SK-N-SH treated with all-trans-retinoic acid at 6 μM for 48 hours (cell line): ENCODE data around the gene RRM2.

ENCODE experiments used
- ATAC-seq: fragments of 200-7000 bp; cut with Tn5 transposase; 3 replicates; pipeline ENCODE4 v1.9.1; 2020; ENCODE audit warnings: mild to moderate bottlenecking, moderate library complexity
- ARNTL ChIP-seq: fragments of 450-650 bp; formaldehyde crosslinking; IDR thresholded peaks from 2 replicates; pipeline ENCODE4 v1.5.0; 2020; ENCODE audit warnings: low read depth, mild to moderate bottlenecking, moderate library complexity, borderline replicate concordance
- BACH2 ChIP-seq: fragments of 250-450 bp; sonication (Bioruptor Pico); IDR thresholded peaks from 2 replicates; pipeline ENCODE4 v1.9.0; 2021; ENCODE audit warnings: mild to moderate bottlenecking, borderline replicate concordance
- CSDC2 ChIP-seq: fragments of 250-450 bp; sonication (Bioruptor Pico); IDR thresholded peaks from 2 replicates; pipeline ENCODE4 v1.5.0; 2020; ENCODE audit warnings: mild to moderate bottlenecking, moderate library complexity
- ESRRG ChIP-seq: fragments of 250-450 bp; sonication (Bioruptor Pico); IDR thresholded peaks from 2 replicates; pipeline ENCODE4 v1.6.1; 2021; ENCODE audit warnings: mild to moderate bottlenecking
- ISL1 ChIP-seq: fragments of 250-450 bp; sonication (Bioruptor Pico); IDR thresholded peaks from 2 replicates; pipeline ENCODE4 v2.1.2; 2022; ENCODE audit warnings: mild to moderate bottlenecking, moderate library complexity
- PPARA ChIP-seq: fragments of 250-450 bp; sonication (Bioruptor Pico); IDR thresholded peaks from 2 replicates; pipeline ENCODE4 v1.5.0; 2020; ENCODE audit warnings: mild to moderate bottlenecking, borderline replicate concordance
- SNAI2 ChIP-seq: fragments of 250-450 bp; sonication (Bioruptor Pico); IDR thresholded peaks from 2 replicates; pipeline ENCODE4 v1.5.0; 2020; ENCODE audit warnings: mild to moderate bottlenecking, moderate library complexity
- TCF4 ChIP-seq: fragments of 250-450 bp; sonication (Bioruptor Pico); IDR thresholded peaks from 2 replicates; pipeline ENCODE4 v1.8.0; 2021; ENCODE audit warnings: mild to moderate bottlenecking, moderate library complexity, borderline replicate concordance
- TOX ChIP-seq: fragments of 250-450 bp; sonication (Bioruptor Pico); IDR thresholded peaks from 2 replicates; pipeline ENCODE4 v1.8.0; 2021; ENCODE audit warnings: mild to moderate bottlenecking, moderate library complexity, borderline replicate concordance
- ZC3H10 ChIP-seq: fragments of 250-450 bp; sonication (Bioruptor Pico); IDR thresholded peaks from 2 replicates; pipeline ENCODE4 v1.5.1; 2021; ENCODE audit warnings: mild to moderate bottlenecking, moderate library complexity
- ZFP3 ChIP-seq: fragments of 250-450 bp; sonication (Bioruptor Pico); IDR thresholded peaks from 2 replicates; pipeline ENCODE4 v1.5.0; 2020; ENCODE audit warnings: mild to moderate bottlenecking, moderate library complexity
- ZFP30 ChIP-seq: fragments of 450-650 bp; formaldehyde crosslinking; IDR thresholded peaks from 2 replicates; pipeline ENCODE4 v1.5.0; 2022; ENCODE audit warnings: mild to moderate bottlenecking, moderate library complexity
- ZNF8 ChIP-seq: fragments of 450-650 bp; formaldehyde crosslinking; IDR thresholded peaks from 2 replicates; pipeline ENCODE4 v1.5.0; 2020; ENCODE audit warnings: mild to moderate bottlenecking, moderate library complexity
- TF ChIP-seq, protein P1 (sequence below): fragments of 250-450 bp; sonication (Bioruptor Pico); IDR thresholded peaks from 2 replicates; pipeline ENCODE4 v1.5.1; 2021; ENCODE audit warnings: mild to moderate bottlenecking, moderate library complexity
- TF ChIP-seq, protein P2 (sequence below): fragments of 250-450 bp; sonication (Bioruptor Pico); IDR thresholded peaks from 2 replicates; pipeline ENCODE4 v1.8.0; 2021; ENCODE audit warnings: low read depth, mild to moderate bottlenecking, moderate library complexity, borderline replicate concordance
- TF ChIP-seq, protein P3 (sequence below): fragments of 250-450 bp; sonication (Bioruptor Pico); IDR thresholded peaks from 2 replicates; pipeline ENCODE4 v1.5.1; 2020; ENCODE audit warnings: low read depth, mild to moderate bottlenecking, moderate library complexity
- TF ChIP-seq, protein P4 (sequence below): fragments of 250-450 bp; sonication (Bioruptor Pico); IDR thresholded peaks from 2 replicates; pipeline ENCODE4 v1.5.0; 2020; ENCODE audit warnings: mild to moderate bottlenecking, moderate library complexity

The RRM2 gene

DNA sequence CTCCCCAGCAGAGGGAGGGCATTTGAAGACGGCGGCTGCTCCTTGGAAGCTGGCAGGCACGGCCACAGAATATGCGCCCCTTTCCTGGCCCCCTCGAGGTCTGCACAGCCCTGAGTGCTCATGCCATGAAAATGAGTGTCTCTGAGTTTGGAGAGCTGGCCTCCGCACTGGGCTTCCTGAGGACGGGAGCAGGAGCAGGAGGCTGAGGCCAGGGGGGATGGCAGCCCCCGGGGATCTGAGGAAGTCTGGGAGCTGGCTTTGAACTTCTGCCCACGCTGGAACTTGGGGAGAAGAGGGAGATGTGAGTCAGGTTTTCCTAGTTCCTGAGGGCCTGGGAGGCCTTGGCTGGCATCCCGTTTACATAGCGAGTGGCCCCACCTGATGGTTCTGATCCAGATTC is 47.0 kb downstream of the RRM2 start:
- TF ChIP-seq TCF4 (CRISPR knock-in tag) (no peak), PPARA (CRISPR knock-in tag) (no peak), ARNTL (CRISPR knock-in tag) (no peak), ZFP30 (CRISPR knock-in tag) (no peak), TOX (CRISPR knock-in tag) (no peak), ISL1 (CRISPR knock-in tag) (no peak), ESRRG (CRISPR knock-in tag) (no peak)
- peak; percentile 14 for ATAC-seq

DNA sequence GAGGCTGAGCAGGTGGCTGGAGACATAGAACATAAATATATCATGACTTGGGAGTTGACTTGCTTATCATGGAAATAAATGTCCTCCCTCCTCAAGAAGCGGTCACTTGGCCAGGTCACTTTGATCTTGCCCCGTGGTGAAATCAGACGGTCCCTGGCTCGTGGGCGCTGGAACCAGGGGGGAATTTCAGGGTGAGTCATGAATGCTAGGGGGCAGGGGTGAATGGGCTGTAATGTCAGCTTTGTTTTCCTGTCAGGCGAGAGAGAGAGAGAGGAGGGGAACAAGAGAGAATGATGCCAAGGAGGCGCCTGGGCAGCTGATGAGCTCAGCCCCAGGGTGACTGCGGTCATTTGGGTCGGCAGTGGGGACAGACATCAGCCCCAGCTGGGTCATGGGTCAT is 47.7 kb downstream of the RRM2 start:
- peak; percentile 61 for ATAC-seq
- no peak for TF ChIP-seq ZFP30 (CRISPR knock-in tag)
- no peak for TF ChIP-seq BACH2 (CRISPR knock-in tag)
- TF ChIP-seq TCF4 (CRISPR knock-in tag): no peak
- no peak for TF ChIP-seq TOX (CRISPR knock-in tag)
- no peak for TF ChIP-seq ISL1 (CRISPR knock-in tag)
- TF ChIP-seq CSDC2: no peak
- TF ChIP-seq, protein P1, sequence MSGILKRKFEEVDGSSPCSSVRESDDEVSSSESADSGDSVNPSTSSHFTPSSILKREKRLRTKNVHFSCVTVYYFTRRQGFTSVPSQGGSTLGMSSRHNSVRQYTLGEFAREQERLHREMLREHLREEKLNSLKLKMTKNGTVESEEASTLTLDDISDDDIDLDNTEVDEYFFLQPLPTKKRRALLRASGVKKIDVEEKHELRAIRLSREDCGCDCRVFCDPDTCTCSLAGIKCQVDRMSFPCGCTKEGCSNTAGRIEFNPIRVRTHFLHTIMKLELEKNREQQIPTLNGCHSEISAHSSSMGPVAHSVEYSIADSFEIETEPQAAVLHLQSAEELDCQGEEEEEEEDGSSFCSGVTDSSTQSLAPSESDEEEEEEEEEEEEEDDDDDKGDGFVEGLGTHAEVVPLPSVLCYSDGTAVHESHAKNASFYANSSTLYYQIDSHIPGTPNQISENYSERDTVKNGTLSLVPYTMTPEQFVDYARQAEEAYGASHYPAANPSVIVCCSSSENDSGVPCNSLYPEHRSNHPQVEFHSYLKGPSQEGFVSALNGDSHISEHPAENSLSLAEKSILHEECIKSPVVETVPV (CRISPR knock-in tag): no peak
- TF ChIP-seq, protein P2, sequence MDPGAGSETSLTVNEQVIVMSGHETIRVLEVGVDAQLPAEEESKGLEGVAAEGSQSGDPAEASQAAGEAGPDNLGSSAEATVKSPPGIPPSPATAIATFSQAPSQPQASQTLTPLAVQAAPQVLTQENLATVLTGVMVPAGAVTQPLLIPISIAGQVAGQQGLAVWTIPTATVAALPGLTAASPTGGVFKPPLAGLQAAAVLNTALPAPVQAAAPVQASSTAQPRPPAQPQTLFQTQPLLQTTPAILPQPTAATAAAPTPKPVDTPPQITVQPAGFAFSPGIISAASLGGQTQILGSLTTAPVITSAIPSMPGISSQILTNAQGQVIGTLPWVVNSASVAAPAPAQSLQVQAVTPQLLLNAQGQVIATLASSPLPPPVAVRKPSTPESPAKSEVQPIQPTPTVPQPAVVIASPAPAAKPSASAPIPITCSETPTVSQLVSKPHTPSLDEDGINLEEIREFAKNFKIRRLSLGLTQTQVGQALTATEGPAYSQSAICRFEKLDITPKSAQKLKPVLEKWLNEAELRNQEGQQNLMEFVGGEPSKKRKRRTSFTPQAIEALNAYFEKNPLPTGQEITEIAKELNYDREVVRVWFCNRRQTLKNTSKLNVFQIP (CRISPR knock-in tag): no peak
- TF ChIP-seq SNAI2 (CRISPR knock-in tag): no peak
- TF ChIP-seq ZC3H10 (CRISPR knock-in tag): no peak
- TF ChIP-seq, protein P3, sequence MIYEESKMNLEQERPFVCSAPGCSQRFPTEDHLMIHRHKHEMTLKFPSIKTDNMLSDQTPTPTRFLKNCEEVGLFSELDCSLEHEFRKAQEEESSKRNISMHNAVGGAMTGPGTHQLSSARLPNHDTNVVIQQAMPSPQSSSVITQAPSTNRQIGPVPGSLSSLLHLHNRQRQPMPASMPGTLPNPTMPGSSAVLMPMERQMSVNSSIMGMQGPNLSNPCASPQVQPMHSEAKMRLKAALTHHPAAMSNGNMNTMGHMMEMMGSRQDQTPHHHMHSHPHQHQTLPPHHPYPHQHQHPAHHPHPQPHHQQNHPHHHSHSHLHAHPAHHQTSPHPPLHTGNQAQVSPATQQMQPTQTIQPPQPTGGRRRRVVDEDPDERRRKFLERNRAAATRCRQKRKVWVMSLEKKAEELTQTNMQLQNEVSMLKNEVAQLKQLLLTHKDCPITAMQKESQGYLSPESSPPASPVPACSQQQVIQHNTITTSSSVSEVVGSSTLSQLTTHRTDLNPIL: no peak
- no peak for TF ChIP-seq ZNF8 (CRISPR knock-in tag)
- TF ChIP-seq ZFP3: no peak

DNA sequence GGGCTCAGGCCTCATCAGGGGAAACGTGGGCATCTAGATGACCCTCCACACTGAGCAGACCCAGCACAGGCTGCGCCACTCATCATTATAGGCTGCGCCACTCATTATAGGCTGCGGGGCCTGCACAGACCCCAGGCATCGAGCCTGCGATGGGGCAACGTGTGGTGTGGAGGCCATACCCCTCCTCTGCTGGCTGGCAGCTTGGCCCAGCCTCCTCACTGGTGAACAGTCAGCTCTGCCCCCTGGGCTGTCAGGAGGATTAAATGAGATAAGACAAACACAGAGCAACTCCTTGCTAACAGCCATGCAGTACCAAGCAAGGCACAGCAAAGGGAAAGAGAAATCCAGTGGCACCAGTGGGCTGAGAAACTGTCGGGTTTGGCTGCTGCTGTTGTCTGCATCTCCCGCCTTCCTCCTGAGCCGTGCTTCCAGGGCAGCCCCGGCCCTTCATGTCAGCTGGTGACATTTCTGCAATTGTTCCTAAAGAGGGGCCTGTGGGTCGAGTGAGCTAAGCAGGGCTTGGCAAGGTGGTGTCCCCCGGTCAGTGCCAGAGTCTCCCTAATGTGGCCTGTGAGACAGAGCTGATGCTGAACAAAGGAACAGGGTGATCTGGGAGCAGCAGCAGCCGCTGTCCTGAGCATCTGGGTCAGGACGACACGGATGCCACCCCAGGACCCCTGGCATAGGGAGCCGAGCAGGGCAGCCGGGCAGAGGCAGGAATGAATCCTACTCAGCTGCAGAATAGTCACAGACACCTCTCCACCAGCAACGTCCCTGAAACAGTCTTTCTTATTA is 48.7 kb downstream of the RRM2 start:
- ATAC-seq: peak; percentile 50
- TF ChIP-seq, protein P4, sequence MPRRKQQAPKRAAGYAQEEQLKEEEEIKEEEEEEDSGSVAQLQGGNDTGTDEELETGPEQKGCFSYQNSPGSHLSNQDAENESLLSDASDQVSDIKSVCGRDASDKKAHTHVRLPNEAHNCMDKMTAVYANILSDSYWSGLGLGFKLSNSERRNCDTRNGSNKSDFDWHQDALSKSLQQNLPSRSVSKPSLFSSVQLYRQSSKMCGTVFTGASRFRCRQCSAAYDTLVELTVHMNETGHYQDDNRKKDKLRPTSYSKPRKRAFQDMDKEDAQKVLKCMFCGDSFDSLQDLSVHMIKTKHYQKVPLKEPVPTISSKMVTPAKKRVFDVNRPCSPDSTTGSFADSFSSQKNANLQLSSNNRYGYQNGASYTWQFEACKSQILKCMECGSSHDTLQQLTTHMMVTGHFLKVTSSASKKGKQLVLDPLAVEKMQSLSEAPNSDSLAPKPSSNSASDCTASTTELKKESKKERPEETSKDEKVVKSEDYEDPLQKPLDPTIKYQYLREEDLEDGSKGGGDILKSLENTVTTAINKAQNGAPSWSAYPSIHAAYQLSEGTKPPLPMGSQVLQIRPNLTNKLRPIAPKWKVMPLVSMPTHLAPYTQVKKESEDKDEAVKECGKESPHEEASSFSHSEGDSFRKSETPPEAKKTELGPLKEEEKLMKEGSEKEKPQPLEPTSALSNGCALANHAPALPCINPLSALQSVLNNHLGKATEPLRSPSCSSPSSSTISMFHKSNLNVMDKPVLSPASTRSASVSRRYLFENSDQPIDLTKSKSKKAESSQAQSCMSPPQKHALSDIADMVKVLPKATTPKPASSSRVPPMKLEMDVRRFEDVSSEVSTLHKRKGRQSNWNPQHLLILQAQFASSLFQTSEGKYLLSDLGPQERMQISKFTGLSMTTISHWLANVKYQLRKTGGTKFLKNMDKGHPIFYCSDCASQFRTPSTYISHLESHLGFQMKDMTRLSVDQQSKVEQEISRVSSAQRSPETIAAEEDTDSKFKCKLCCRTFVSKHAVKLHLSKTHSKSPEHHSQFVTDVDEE (CRISPR knock-in tag): peak; percentile 15; the same call in 1 of the 2 replicates
- TF ChIP-seq, protein P2 (CRISPR knock-in tag): no peak
- TF ChIP-seq TCF4 (CRISPR knock-in tag): no peak
